22Rv1 (cell line): ENCODE results near the gene IMMP2L.

Experiments used
- CTCF ChIP-seq: fragments of 450-650 bp; IDR thresholded peaks from 2 replicates; pipeline ENCODE4 v1.5.1; 2017; ENCODE audit warnings: mild to moderate bottlenecking
- ZFX ChIP-seq: fragments of 450-650 bp; IDR thresholded peaks from 2 replicates; pipeline ENCODE4 v1.6.1; 2017; ENCODE audit warnings: antibody characterized with exemption, borderline replicate concordance

- TF ChIP-seq CTCF (no peak), ZFX (no peak)
Observed at GRCh38 chr7:111352319-111352718, 210.0 kb downstream of the IMMP2L start.
